HTR-8/SVneo (cell line): Measurements from ENCODE around the gene SSBP3.

ENCODE experiments used
- DNase-seq: peaks from one replicate; pipeline ENCODE4 v3.0.0; 2011; ENCODE audit warnings: low spot score, mixed read lengths; ENCODE audit not compliant: insufficient read length
- FAIRE-seq: peaks from 2 replicates; lab custom pipeline; 2011; peaks lifted over from hg19 to GRCh38; lab: Jason Lieb, UNC

The SSBP3 gene

DNA sequence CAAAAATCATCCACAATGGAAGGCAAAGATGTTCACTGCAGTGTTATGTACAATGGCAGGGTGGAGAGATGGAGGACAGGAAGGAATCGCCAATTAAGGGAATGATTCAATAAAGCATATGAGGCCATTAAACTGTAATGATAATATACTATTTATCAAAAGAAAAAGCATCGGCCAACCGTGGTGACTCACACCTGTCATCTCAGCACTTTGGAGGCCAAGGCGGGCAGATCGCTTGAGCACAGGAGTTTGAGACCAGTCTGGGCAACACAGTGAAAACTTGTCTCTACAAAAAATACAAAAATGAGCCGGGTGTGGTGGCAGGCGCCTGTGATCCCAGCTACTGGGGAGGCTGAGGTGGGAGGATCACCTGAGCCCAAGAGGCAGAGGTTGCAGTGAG lies 89.1 kb downstream of the SSBP3 start:
- FAIRE-seq (no peak), DNase-seq (no peak)

DNA sequence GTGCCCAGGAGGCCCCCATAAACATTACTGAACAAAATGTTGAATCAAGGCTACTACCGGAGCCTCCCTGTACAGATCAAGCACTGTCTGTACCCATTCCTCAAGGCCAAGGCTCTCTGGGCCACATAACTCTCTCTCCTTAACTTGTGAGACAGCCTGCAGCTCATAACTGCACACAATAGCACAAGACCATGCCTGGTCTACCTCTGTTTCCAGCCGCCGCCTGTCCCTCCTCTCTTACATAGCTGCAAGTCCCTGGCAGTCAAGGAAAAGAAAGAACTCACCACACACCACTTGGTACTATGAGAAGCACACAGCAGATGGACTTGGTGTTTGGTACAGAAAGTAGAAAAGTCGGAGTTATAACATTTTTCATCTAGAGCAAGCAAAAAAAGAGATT lies 91.1 kb downstream of the SSBP3 start:
- DNase-seq (no peak), FAIRE-seq (no peak)

DNA sequence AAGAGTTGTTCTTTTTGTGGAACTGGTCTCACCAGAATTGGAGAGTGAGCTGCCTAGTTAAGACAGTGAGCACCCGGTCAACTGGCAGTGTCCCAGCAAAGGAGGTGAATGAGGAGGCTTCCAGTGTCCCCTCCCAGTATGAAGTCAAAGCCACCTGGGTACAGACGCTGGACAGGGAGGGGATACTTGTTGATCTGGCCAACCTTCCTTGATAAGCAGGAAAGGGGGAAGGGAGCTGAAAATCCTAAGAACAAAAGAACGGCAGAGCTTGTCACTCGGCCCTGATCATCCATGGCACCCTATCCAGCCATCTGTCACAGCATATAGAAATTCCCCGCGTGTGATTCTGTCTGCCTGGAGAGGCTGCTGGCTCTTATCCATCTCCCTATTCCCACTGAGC lies 91.5 kb downstream of the SSBP3 start:
- no peak for DNase-seq
- FAIRE-seq = no peak

DNA sequence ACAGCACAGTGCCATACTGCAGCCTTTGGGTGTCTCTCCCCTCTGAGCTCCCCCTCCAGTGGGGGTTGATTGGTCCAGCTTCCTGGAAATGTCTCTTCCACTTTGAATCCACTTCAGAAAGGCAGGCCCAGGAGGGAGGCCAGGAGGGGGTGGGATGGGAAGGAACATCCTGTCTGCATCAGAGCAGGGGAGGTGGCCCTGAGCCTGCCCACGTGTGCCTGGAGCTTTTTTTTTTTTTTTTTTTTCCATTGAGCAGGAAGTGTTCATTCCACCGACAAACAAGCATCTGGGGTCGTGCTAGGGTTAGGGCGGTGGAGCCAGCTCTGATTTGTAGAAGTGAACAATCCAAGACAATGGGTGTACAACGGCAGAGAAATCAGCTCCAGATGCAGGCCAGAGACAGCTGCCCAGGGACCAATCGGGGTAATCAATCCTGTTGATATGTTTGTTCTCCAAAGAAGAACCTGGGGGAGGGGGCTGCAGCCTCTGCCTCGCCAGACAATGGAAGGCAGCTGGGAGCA lies 93.3 kb downstream of the SSBP3 start:
- FAIRE-seq = no peak
- DNase-seq = peak; percentile 64

DNA sequence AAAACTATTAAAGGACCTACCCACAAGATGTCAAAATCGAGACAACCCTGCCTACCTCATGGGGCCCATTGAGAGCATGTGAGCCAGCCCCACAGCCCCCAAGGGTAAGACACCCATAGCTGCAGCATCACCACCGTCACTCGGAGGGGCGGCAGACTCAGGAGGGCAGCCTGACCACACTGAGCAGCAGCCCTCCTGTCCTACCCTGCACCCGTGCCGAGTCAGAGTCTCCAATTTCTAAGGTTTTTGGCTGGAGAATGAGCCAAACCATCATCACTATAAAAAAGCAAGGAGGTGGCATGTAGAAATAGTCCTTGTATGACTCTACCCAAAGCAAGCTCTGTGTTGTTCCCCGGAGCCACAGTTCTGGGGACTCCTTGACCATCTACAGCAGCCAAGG lies 94.7 kb downstream of the SSBP3 start:
- DNase-seq (no peak), FAIRE-seq (no peak)

DNA sequence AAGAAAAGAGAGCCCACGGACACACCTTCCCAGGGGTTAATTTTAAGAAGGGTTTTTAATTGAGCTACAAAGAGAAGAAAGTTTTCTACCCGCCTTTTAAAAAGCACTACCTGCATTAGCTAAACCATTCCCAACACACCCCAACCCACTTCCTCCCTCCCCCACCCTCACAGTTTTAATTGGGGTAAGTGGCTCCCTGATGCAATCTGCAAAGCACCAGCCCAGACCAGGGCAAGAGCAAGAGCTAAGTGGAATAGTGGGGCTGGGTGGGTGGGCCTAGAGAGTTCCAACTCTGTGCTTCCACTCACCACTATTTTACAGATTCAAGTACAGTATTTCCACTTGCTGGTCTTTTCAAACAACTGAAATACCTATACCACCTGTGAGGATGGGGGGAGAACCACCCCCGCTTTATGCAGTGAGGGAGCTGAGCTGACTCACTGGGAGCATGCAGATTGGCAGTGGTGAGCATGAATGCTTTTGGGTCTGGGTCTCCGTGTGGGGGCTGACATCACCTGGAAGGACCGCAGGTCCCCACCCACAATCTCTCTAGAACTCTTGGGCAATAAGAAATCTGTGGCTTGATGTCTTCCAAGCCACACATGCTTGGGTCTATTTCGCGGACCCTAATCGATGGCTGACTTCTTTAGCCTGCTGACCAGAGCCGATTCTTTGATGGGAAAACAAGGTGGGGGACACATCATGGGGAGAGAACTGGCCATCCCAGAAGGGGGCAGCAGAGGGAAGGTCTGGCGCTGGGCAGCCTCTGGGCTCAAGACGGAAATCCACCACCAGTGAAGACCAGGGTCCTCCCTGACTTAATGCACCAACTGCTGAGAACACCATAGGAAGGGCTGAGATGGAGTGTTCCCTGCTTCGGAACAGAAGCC lies 95.5 kb downstream of the SSBP3 start:
- no peak for FAIRE-seq
- DNase-seq = peak; percentile 39

DNA sequence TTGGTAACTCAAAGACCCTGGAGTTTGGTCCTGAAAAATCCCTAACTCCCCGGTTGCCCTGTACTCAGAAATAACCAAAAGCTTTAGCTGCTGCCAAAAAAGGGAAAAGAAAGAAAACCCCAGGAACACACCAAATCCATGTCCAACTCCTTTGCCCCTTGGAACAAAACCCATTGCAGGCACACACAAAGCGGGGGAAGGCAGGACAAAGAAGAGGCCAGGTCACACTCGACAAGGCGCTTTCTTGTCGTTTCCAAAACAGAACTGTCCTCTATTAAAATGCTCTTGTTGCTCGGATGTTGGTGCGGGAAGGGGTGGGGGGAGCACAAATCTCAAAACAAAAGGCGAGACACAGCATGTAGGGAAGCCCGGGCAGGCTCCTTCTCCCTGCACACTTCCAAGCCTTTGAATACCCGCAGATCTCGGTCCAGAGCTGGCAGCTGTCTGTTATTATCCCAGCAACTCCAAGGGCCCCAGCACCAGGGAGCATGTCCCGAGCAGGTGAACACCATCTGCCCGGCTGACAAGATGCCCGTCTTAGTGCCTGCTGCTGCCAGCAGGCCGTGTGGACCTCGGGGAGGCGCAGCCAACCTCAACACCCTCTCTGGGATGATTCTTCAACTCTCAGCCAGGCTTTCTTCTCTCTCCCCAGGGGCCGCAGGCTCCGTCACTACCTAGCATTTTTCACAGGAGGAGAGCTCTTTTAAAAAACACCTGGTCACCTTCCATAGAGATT lies 96.4 kb downstream of the SSBP3 start:
- DNase-seq = no peak
- no peak for FAIRE-seq

DNA sequence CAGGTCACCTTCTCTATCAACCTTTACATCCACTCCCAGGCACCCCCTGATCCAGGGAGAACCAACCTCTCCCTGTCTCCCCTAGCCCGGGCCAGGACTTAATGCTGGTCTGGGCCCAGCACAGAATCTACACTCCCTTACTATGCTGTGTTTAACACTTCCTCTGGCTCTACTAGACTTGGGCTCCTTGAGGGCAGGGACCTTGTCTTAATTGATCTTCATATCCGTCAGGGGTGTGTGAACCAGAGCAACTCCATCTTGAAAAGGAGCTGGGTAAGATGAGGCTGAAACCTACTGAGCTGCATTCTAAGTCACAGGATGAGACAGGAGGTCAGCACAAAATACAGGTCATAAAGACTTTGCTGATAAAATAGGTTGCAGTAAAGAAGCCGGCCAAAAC lies 98.9 kb downstream of the SSBP3 start:
- no peak for FAIRE-seq
- DNase-seq = no peak

DNA sequence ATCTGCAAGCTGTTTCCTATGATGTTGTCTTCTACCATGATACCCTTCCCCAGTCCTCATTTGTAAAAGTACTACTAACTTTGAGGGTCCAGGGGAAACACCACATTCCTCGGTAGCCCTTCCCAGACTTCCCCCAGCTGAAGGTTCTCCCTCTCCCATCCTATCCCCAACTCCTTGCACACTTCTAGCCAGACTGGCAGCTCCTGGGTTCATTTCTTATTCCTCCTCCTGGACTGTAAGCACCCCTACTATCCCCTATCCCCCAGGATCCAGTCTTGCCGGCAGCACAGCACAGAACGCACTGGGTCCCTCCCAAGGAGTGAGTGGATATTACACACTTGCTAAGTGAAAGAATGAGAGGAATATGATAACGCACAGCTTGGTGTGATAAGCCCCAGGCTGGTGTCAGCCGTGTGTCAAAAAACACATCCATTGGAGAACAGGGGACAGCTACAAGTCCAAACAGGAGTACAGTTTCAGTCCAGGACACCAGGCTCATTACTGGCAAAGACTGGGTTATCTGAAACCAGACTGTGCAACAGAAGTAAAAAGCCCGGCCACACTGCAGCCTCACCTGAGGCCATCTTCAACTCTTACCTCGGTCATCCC lies 100.2 kb downstream of the SSBP3 start:
- FAIRE-seq = no peak
- no peak for DNase-seq

DNA sequence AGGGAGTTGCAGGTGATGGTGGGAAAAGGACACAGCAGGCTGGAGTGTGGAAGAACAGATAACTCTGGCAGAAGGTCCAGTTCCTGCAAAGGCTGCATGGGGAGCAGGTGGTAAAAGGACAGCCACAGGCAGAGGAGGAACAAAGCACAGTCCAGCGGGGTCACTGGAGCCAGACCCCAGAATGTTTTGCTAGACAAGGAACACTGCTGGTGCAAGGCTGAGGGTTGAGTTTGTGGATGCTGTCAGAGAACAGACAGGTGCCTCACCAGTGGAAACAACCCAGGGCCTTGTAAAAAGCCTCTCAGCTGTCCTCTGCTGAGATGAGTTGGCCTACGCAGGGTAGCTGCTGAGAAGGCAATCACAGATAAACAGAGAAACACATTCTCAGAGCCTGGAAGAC lies 101.7 kb downstream of the SSBP3 start:
- DNase-seq = no peak
- FAIRE-seq = no peak

DNA sequence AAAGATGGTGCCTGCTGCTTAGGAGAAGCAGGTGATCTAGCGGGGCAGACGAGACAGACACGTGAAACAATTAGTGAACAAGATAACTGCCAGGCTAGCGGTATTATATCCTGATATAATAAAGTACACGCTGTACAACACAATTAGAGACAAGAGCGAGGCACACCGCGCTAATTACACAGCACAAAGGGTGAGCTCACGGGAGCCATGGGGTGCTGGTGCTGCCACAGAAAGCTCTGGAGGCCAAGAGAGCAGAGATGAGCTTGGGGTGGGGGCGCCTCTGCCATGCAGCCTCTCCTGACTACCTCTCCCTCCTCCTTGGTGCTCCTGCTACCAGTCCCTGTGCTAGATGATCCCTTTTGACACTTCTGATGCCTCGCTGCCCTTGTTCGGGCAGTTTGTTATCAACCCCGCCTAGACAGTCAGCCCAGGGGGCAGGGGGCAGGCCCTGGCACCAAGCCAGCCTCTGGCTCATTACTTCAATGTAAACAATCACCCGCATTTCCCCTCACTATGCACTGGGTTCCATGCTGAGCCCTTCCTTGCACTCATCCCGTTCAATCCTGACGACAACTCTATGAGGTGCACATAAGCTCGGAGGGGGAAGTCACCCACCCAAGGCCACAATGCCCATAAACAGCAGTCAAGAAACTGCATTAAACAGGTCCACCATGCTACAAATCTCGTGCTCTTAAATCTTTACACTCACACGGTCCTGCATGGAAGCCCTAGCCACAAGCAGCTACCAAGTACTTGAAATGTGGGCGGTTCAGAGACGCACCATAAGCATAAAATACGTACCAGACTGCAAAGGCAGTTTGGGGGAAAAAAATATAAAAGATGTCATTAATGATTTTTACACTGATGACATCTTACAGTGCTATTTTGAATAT lies 103.0 kb downstream of the SSBP3 start:
- DNase-seq (no peak), FAIRE-seq (no peak)

DNA sequence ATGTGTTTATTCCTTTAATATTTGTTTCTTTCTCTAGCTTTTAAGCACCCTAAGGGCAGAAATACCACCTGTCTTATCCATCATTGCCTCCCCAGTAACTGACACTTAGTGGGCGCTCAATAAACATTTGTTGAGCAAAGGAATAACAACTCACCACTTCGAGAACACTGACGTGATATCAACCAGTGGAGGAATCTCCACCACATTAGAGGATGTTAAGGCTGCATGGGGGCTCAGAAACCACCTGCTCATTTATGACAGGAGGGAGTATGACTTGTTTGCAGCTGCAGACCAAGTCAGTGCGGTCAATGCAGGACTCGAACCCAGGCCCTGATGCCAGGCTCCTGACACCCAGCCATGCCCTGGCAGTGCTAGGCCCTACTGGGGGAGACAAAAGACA lies 103.6 kb downstream of the SSBP3 start:
- DNase-seq = no peak
- no peak for FAIRE-seq

DNA sequence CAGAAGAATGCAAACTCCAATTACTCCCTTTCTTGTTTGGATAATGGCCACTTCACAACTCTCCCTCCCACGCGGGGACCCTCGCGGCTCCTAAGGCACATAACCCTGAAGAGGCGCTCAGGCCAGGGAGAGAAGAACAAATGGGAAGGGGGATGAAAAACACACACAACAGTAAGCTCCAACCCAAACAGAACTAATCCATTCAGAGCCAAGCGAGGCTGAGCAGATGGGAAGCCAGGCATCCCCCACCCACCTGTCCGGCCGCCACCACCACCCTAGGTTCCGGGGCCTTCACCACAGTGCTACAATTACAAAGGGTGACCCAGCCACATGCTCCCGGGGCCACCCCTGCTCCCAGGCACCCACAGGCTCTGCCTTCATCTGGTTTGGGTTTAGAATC lies 104.7 kb downstream of the SSBP3 start:
- no peak for DNase-seq
- FAIRE-seq = no peak

DNA sequence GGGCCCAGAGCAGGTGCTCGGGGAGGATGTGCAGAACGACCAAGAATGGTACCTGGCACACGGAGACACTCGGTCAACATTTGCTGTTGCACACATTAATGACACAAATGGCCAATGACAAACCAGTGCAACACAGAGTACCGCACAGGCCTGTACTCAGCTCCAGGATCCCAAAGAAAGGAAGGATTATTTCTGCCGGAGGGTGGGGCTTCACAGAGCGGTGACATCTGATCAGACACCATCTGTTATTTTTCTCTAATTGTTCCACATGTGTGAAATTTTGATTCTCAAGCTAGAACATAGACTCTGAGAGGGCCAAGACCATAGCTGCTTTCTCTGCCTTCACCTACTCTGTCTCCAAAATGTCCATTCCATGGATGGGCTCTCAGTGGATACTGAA lies 105.8 kb downstream of the SSBP3 start:
- FAIRE-seq (no peak), DNase-seq (no peak)

DNA sequence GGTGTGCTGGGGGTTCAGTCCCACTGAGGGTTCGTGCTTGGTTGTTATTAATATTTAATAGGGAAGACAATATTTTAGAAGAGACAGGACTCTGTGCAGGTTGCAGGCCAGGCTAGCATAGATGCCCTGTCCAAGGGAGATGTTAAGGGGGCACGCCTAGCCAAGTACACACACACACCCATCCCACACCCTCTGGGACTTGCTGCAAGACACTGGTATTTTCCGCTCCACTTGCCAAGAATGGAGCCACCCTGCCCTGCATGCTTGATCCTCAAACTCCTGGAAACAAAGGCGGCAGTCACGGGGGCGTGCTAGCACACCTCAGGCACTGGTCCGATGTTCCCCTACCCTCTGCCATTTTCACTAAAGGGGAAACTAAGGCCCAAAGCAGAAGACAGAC lies 107.2 kb downstream of the SSBP3 start:
- DNase-seq = no peak
- no peak for FAIRE-seq

DNA sequence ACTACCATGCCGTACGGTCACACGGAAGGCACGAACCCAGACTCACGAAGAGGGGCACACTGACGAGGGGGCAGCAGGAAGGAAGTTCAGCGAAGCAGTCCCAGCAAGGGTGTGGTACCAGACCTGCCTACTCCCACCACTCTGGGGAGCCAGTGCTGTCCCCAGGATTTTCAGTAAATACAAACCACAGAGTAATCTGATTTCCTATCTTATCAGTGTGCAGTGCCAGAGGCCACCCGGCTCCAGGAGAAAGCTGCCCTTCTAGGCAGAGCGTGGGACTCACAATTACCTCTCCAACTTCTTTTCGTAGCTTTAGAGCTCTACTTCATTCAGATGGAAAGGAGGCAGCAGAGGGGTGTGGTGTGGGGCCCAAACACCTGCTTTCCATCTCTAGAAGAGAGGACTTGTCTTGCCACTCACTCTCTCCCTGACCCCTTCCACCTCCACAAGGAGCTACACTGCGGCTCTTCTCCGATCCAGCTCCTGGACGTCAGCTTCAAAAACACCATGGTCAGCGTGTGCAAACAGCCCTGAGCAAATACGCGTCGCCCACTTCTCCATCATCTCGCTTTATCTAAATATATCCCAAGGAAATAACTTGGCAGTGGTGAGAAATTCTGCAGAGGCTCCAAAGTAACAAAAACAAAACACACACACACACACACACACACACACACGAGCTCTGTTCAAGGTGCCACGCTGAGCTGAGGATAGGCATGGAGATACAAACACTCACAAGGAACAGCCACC lies 107.7 kb downstream of the SSBP3 start:
- no peak for FAIRE-seq
- no peak for DNase-seq

DNA sequence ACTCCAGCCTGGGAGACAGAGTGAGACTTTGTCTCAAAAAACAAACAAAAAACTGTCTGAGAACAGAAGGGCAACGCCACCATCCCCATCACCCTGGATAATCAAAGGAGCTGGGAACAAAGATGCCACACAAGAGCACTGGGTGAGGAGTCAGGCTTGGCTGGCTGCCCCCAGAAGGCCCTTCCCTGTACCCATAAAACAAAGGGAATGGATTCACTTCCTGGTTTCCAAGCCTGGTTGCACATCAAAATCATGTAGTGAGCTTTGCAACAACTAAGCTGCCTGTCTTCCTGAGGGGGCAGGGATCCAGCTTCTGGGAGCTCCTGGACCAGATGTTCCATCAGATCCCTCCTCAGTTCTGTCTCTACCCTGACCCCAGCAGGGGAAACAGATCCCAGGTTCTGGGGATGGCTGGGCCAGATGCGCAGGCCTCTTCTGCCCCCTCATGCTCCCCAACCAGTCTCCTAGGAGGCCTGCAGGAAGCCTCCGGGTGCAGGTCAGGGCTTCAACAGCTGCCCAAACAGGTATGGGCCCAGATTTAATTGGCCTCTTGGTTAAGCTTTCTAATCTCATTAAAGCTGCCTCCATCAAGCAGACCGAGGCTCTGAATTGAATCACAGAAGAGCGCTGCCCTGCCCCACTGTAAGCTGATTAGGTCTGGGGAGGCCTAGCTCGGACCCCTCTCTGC lies 108.5 kb downstream of the SSBP3 start:
- FAIRE-seq (no peak), DNase-seq (no peak)

DNA sequence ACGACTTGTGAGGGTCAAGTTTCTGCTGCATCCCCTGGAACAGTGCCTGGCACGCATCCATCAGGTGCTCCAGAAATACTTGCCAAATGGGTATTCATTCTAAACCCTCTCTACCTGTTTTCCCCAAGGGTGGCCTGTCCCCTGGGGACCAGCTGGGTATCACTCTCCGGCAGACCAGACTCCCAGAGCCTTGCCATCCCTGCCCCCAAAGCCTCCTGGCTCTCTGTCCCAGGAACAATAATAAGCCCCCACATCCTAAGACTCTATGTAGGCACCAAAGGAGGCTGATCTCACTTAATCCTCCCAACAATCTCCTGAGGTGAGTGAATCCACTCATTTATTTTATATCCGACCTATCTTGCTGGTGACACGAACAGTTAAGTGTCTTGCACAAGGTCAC lies 109.5 kb downstream of the SSBP3 start:
- FAIRE-seq (no peak), DNase-seq (no peak)

DNA sequence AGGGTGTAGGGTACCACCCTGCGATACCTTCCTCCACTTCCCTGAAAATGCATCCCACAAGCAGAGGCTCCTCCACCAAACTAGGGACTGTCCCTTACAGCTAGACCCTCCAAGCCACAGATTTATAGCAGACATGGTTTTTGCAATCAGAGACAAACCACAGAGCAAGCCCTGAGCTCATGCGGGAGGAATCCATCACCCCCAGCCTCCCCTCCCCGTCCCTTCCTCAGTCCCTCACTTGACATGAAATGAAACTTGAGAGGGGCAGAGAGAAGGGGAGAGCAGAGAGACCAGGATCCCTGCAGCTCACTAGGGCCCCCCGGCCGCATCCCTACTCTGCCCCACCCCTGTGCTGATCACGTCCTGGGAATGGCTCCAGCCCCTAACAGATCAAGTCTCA lies 111.3 kb downstream of the SSBP3 start:
- no peak for FAIRE-seq
- no peak for DNase-seq
